Skeletal muscle satellite cell (primary cell): ENCODE data around the gene RBL1.
"Not testable (repeated sequence)": the region's sequence is repeated elsewhere in the genome, so short reads cannot be mapped to it uniquely, and the experiment has no call there.

Source experiments
- H3K27me3 ChIP-seq: 2 replicates; pipeline ENCODE4 v1.7.0; 2013; ENCODE audit warnings: low read length; ENCODE audit not compliant: control insufficient read depth, insufficient read depth
- H3K36me3 ChIP-seq: 2 replicates; pipeline ENCODE4 v1.7.0; 2013; ENCODE audit warnings: mild to moderate bottlenecking, control low read depth, low read length; ENCODE audit not compliant: insufficient read depth
- H3K4me1 ChIP-seq: 2 replicates; pipeline ENCODE4 v1.7.0; 2013; ENCODE audit warnings: low read length; ENCODE audit not compliant: control insufficient read depth, insufficient read depth
- H3K4me2 ChIP-seq: 2 replicates; pipeline ENCODE4 v1.7.0; 2013; ENCODE audit warnings: mild to moderate bottlenecking, low read length
- H3K4me3 ChIP-seq: 2 replicates; pipeline ENCODE4 v1.7.0; 2013; ENCODE audit warnings: low read length
- H3K9ac ChIP-seq: 2 replicates; pipeline ENCODE4 v1.7.0; 2013; ENCODE audit warnings: mild to moderate bottlenecking, low read depth, low read length, moderate library complexity
- H3K9me3 ChIP-seq: replicated peaks from 2 replicates; pipeline ENCODE4 v1.7.0; 2013; ENCODE audit warnings: mild to moderate bottlenecking, control low read depth, low read length

The RBL1 gene

DNA sequence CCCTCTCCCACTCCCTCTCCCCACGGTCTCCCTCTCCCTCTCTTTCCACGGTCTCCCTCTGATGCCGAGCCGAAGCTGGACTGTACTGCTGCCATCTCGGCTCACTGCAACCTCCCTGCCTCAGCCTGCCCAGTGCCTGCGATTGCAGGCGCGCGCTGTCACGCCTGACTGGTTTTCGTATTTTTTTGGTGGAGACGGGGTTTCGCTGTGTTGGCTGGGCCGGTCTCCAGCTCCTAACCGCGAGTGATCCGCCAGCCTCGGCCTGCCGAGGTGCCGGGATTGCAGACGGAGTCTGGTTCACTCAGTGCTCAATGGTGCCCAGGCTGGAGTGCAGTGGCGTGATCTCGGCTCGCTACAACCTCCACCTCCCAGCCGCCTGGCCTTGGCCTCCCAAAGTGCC is 83.9 kb downstream of the RBL1 start:
- not testable (repeated sequence) for H3K27me3 ChIP-seq, H3K36me3 ChIP-seq, H3K9me3 ChIP-seq, H3K4me2 ChIP-seq, H3K9ac ChIP-seq, H3K4me3 ChIP-seq, H3K4me1 ChIP-seq

DNA sequence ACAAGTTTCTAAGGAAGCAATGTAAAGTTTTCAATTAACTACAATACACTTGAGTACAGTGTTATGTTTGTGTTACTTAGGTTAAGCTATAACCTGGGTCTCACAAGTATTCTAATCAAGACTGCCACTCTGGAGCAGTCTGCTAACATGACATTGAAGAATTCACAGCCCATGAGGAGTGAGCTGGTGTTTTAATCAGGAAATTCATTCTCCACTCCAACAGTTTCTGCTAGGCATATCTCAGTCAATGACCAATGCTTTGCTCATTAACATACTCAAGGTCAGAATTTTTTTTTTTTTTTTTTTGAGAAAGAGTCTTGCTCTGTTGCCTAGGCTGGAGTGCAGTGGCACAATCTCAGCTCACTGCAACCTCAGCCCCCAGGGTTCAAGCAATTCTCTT is 84.7 kb downstream of the RBL1 start:
- H3K4me1 ChIP-seq, result no peaks in the 10 kb centered on the region
- no peaks in the 10 kb centered on the region for H3K27me3 ChIP-seq
- H3K9me3 ChIP-seq, result no peaks in the 10 kb centered on the region
- no peak overlapping the region for H3K9ac ChIP-seq
- no peak overlapping the region for H3K4me2 ChIP-seq
- no peak overlapping the region for H3K4me3 ChIP-seq
- H3K36me3 ChIP-seq, result no peaks in the 10 kb centered on the region

DNA sequence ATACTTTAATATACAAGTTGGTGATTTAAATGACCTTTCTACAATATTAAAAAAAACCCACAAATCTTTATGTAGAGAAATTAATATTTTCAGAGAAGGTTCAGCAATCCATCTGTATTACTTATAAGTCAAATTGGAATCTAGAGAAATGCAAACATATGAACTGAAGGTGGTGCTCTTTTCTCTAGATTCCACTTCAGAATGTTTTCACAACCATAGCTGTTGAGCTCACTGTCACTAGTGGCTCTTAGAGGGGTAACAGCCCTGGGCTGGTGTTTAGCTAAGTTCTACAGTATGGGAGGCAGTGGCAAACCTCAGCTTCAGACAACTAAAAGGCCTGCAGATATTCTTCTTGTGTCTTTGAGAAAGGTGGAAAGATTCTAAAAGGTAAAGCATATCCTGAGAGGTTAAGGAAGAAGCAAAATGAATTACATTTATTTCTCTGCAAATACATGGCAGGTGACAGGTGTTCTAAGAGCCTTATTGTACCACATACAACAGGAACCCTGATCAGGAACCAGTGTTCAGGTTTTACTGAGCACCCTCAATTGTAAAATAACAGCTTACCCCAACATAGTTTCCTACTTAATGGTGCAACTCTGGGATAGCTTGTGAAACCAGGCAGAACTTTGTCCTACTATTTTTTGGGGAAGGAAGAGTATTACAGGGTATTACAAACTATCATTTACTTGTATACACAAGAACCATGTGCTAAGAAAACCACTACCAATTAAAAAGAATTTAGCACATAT is 87.7 kb downstream of the RBL1 start:
- Histone ChIP-seq H3K4me1 (no peaks in the 10 kb centered on the region), H3K9ac (no peak overlapping the region), H3K9me3 (no peaks in the 10 kb centered on the region), H3K4me2 (no peak overlapping the region), H3K36me3 (peaks cover 6% of the 10 kb centered on the region), H3K27me3 (no peaks in the 10 kb centered on the region), H3K4me3 (no peak overlapping the region)

DNA sequence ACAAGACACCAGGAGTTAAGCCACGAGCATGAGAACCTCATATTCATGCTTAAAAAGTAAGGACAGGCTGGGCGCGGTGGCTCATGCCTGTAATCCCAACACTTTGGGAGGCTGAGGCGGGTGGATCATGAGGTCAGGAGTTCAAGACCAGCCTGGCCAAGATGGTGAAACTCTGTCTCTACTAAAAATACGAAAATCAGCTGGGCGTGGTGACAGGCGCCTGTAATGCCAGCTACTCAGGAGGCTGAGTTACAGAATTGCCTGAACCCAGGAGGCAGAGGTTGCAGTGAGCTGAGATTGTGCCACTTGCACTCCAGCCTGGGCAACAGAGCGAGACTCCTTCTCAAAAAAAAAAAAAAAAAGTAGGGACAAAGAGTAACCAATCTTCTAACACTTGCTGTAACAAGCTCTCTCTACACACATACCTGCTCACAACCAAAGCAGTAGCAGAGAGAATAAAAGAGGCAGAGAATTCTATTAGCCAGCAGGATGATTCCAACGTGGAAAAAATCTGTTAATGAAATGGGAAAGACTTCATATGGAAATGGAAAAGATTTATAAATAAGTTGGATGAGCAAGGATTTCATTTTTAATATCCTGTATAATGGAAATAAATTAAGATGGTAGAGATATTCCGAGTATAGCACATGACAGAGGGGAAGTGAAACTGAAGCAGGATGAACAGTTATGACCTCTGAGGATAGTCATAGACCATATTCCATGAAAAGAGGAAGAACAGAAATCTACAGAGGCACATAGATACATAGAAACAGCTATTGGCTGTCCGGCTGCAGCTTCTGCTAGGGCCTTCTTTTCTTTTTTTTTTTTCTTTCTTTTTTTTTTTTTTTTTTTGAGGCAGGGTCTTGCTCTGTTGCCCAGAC is 90.5 kb downstream of the RBL1 start:
- not testable (repeated sequence) for H3K4me1 ChIP-seq, H3K4me2 ChIP-seq, H3K36me3 ChIP-seq, H3K27me3 ChIP-seq, H3K4me3 ChIP-seq, H3K9ac ChIP-seq, H3K9me3 ChIP-seq

DNA sequence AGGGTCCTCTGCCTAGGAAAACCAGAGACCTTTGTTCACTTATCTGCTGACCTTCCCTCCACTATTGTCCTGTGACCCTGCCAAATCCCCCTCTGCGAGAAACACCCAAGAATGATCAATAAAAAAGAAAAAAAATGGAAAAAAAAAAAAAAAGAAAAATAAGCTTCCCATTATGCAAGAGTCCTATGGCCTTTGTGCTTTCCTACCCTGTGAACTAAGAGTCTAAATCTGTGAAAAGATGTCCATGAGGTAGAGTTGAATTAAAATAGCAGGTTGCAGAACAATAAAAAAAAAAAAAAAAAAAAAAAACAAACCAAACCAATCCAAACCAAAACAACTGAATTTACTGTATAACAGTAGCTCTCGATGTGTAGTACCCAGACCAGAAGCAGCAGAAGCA is 94.2 kb downstream of the RBL1 start:
- not testable (repeated sequence) for H3K4me1 ChIP-seq, H3K4me2 ChIP-seq, H3K4me3 ChIP-seq, H3K27me3 ChIP-seq, H3K9ac ChIP-seq, H3K36me3 ChIP-seq, H3K9me3 ChIP-seq

DNA sequence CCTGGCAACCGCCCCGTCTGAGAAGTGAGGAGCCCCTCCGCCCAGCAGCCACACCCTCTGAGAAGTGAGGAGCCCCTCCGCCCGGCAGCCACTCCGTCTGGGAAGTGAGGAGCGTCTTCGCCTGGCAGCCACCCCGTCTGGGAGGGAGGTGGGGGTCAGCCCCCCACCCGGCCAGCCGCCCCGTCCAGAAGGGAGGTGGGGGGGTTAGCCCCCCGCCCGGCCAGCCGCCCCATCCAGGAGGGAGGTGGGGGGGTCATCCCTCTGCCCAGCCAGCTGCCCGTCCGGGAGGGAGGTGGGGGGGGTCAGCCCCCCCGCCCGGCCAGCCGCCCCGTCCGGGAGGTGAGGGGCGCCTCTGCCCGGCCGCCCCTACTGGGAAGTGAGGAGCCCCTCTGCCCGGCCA is 95.6 kb downstream of the RBL1 start:
- not testable (repeated sequence) for H3K9ac ChIP-seq, H3K4me1 ChIP-seq, H3K36me3 ChIP-seq, H3K4me2 ChIP-seq, H3K4me3 ChIP-seq, H3K9me3 ChIP-seq, H3K27me3 ChIP-seq

DNA sequence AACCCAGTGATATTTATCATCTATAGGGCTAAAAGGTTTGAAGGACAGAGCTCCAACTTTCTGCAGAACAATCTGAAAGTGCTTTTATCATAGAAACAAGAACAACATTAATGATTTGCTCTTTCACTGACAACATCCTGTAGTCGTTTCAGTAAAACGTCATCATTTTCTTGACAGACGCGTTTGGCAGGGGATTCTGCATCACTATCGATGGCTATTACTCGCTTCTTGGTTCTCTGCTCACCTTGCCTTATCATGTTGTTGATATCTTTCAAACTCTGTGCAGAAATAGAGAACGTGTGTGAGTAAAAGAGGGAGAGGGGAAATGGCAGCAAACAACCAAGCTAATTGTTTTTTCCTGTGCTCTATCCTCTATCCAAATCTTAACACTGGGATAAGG is 97.1 kb downstream of the RBL1 start:
- H3K9ac ChIP-seq, result no peak overlapping the region
- H3K4me3 ChIP-seq, result no peak overlapping the region
- no peaks in the 10 kb centered on the region for H3K9me3 ChIP-seq
- H3K4me2 ChIP-seq, result no peak overlapping the region
- peaks cover 5% of the 10 kb centered on the region for H3K36me3 ChIP-seq
- no peaks in the 10 kb centered on the region for H3K4me1 ChIP-seq
- no peaks in the 10 kb centered on the region for H3K27me3 ChIP-seq

DNA sequence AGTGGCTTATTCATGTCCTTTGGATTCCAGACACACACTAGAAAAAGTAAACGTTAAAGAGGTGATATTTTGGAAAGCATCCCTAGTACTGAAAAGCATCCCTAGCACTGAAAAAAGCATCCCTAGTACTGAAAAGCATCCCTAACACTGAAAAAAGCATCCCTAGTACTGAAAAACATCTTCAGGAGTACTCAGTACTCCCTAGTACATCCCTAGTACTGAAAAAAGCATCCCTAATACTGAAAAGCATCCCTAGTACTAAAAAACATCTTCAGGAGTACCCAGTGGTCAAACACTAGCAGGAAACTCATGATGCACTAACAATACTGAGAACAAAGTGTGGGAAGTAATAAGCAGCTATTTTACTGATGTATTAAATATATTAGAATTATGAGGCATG is 98.7 kb downstream of the RBL1 start:
- Histone ChIP-seq H3K4me3 (no peak overlapping the region), H3K36me3 (no peaks in the 10 kb centered on the region), H3K27me3 (no peaks in the 10 kb centered on the region), H3K9ac (no peak overlapping the region), H3K9me3 (no peaks in the 10 kb centered on the region), H3K4me2 (no peak overlapping the region), H3K4me1 (no peaks in the 10 kb centered on the region)

DNA sequence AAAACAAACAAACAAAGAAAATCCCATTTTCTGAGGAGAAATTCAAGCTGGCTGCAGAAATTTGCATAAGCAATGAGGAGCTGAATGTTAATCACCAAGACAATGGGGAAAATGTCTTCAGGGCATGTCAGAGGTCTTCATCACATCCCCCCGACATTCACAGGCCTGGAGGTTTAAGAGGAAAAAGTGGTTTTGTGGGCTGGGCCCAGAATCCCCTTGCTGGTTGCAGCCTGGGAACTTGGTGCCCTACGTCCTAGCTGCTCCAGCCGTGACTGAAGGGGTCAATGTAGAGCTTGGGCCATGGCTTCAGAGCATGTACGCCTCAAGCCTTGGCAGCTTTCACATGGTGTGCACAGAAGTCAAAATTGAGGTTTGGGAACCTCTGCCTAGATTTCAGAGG is 101.6 kb downstream of the RBL1 start:
- not testable (repeated sequence) for H3K9me3 ChIP-seq, H3K4me3 ChIP-seq, H3K9ac ChIP-seq, H3K27me3 ChIP-seq, H3K4me1 ChIP-seq, H3K4me2 ChIP-seq, H3K36me3 ChIP-seq

DNA sequence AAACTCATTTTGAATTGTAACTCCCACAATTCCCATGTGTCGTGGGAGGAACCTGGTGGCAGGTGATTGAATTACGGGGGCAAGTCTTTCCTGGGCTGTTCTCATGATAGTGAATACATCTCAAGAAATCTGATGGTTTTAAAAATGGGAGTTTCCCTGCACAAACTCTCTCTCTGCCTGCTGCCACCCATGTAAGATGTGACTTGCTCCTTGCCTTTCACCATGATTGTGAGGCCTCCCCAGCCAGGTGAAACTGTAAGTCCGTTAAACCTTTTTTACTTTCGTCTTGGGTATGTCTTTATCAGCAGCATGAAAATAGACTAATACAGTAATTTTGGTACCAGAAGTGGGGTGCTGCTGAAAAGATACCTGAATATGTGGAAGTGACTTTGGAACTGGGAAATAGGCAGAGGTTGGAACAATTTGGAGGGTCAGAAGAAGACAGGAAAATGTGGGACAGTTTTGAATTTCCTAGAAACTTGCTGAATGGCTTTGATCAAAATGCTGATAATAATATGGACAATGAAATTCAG is 102.9 kb downstream of the RBL1 start:
- Histone ChIP-seq H3K9ac (no peak overlapping the region), H3K4me2 (no peak overlapping the region), H3K27me3 (no peaks in the 10 kb centered on the region), H3K4me3 (no peak overlapping the region), H3K4me1 (no peaks in the 10 kb centered on the region), H3K36me3 (no peaks in the 10 kb centered on the region), H3K9me3 (no peaks in the 10 kb centered on the region)

DNA sequence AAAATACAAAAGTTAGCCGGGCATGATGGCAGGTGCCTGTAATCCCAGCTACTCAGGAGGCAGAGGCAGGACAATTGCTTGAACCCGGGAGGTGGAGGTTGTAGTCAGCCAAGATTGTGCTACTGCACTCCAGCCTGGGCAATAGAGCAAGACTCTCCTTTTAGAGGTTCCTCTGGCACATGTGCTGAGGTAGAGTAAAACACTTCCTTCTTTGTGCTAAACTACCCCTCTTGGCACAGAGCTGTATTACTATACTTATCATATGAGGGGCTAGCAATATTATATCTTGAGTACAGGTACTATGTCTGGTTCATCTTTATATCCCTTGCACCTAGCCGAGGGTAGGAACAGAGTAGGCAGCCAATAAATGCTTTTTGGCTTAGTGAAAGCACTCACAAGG is 104.1 kb downstream of the RBL1 start:
- no peaks in the 10 kb centered on the region for H3K9me3 ChIP-seq
- no peaks in the 10 kb centered on the region for H3K27me3 ChIP-seq
- no peak overlapping the region for H3K4me2 ChIP-seq
- H3K36me3 ChIP-seq, result no peaks in the 10 kb centered on the region
- no peaks in the 10 kb centered on the region for H3K4me1 ChIP-seq
- H3K9ac ChIP-seq, result no peak overlapping the region
- H3K4me3 ChIP-seq, result no peak overlapping the region

DNA sequence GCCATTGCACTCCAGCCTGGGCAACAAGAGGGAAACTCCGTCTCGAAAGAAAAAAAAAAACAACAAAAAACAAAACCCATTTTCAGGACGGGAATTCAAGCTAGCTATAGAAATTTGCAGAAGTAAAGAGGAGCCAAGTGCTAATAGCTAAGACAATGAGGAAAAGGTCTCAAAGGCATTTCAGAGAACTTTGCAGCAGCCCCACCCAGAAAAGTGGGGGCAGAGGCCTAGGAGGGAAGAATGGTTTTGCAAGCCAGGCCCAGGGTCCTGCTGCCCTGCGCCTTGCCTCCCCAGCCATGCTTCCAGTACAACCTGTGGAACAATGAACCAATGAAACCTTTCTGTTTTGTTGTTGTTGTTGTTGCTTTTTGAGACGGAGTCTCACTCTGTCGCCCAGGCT is 106.0 kb downstream of the RBL1 start:
- Histone ChIP-seq H3K4me2 (no peak overlapping the region), H3K4me1 (no peaks in the 10 kb centered on the region), H3K27me3 (no peaks in the 10 kb centered on the region), H3K9me3 (no peaks in the 10 kb centered on the region), H3K9ac (no peak overlapping the region), H3K4me3 (no peak overlapping the region), H3K36me3 (no peaks in the 10 kb centered on the region)
